ENCODE results near the gene VAMP5.
"Not testable (repeated sequence)": the region's sequence is repeated elsewhere in the genome, so short reads cannot be mapped to it uniquely, and the experiment has no call there.

VAMP5 gene

GRCh38 chr2:85584354-85584856, at the start of gene VAMP5:
Gene VAMP5 (plus strand): TSS chr2:85584431. CDS start chr2:85584491, 60 bp downstream.
- DNase-seq (ENCODE audit: low read depth in 2 of 3, low spot score in 1 of 3), result no peak

- no peak for DNase-seq (ENCODE audit: low read depth in 2 of 3, low spot score in 1 of 3)
These were observed 49.4 kb upstream of the VAMP5 start for GRCh38 chr2:85534881-85535280.

GRCh38 chr2:85536479-85536878, 47.8 kb upstream of the VAMP5 start:
- DNase-seq (ENCODE audit: low read depth in 2 of 3, low spot score in 1 of 3), result no peak

- peak in 2 of 3 donors; percentile 25 to 34 for DNase-seq (ENCODE audit: low read depth in 2 of 3, low spot score in 1 of 3)
These were observed 46.4 kb upstream of the VAMP5 start for GRCh38 chr2:85537600-85538506.

- peak; percentile 87 to 91 (median 88) for DNase-seq (ENCODE audit: low read depth in 2 of 3, low spot score in 1 of 3)
These were observed 45.5 kb upstream of the VAMP5 start, which contains the start of gene MAT2A for GRCh38 chr2:85538507-85539360. Gene MAT2A (plus strand): TSS chr2:85539168. CDS start chr2:85539288, 120 bp downstream.

GRCh38 chr2:85539361-85540132, 44.7 kb upstream of the VAMP5 start:
- DNase-seq (ENCODE audit: low read depth in 2 of 3, low spot score in 1 of 3), result peak; percentile 54 to 69 (median 67)

- no peak for DNase-seq (ENCODE audit: low read depth in 2 of 3, low spot score in 1 of 3)
These were observed 44.0 kb upstream of the VAMP5 start for GRCh38 chr2:85540133-85540648.

- DNase-seq (ENCODE audit: low read depth in 2 of 3, low spot score in 1 of 3), result no peak
These were observed 43.0 kb upstream of the VAMP5 start for GRCh38 chr2:85541262-85541661.

- no peak for DNase-seq (ENCODE audit: low read depth in 2 of 3, low spot score in 1 of 3)
These were observed 42.3 kb upstream of the VAMP5 start for GRCh38 chr2:85541753-85542457.

GRCh38 chr2:85542777-85543176, 41.5 kb upstream of the VAMP5 start:
- DNase-seq (ENCODE audit: low read depth in 2 of 3, low spot score in 1 of 3), result no peak

GRCh38 chr2:85544254-85544691, 40.0 kb upstream of the VAMP5 start:
- not testable (repeated sequence) for DNase-seq (ENCODE audit: low read depth in 2 of 3, low spot score in 1 of 3)

- DNase-seq (ENCODE audit: low read depth in 2 of 3, low spot score in 1 of 3), result not testable (repeated sequence)
These were observed 39.1 kb upstream of the VAMP5 start for GRCh38 chr2:85544915-85545779.

GRCh38 chr2:85545780-85546240, 38.4 kb upstream of the VAMP5 start:
- no peak for DNase-seq (ENCODE audit: low read depth in 2 of 3, low spot score in 1 of 3)

GRCh38 chr2:85547089-85547858, 37.0 kb upstream of the VAMP5 start:
- no peak for DNase-seq (ENCODE audit: low read depth in 2 of 3, low spot score in 1 of 3)

GRCh38 chr2:85547859-85548607, 36.2 kb upstream of the VAMP5 start:
- no peak for DNase-seq (ENCODE audit: low read depth in 2 of 3, low spot score in 1 of 3)

- DNase-seq (ENCODE audit: low read depth in 2 of 3, low spot score in 1 of 3), result no peak
These were observed 35.7 kb upstream of the VAMP5 start for GRCh38 chr2:85548608-85548900.

- DNase-seq (ENCODE audit: low read depth in 2 of 3, low spot score in 1 of 3), result no peak
These were observed 35.1 kb upstream of the VAMP5 start for GRCh38 chr2:85549095-85549494.

GRCh38 chr2:85549826-85550225, 34.4 kb upstream of the VAMP5 start:
- DNase-seq (ENCODE audit: low read depth in 2 of 3, low spot score in 1 of 3), result no peak

Measured in stimulated activated CD4-positive, alpha-beta T cell treated with anti-CD3 and anti-CD28 coated beads, Interleukin-12 subunit alpha, Interleukin-12 subunit beta, amount 100 ng/mL, for 48 hours (primary cell).